Measurements from ENCODE around the gene SMIM28.

SMIM28 gene

DNA sequence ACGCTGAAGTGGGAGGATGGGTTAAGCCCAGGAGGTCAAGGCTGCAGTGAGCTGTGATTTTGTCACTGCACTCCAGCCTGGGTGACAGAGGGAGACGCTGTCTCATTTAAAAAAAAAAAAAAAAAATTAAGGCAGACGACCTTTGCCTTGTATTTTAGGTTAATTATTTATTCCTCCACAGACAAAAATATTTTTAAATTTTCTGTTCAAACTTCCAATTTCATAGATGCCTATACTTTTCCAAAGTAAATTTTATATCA lies 6.3 kb upstream of the SMIM28 start:
- in situ Hi-C loops (cut with HindIII; ENCODE audit: low pct_ligation_motif_present, low pct_unique_long_range_greater_than_20kb, low sequenced_read_pairs) = no loop called here
- DNase-seq = no peak

- DNase-seq = no peak
- in situ Hi-C loops (cut with HindIII; ENCODE audit: low pct_ligation_motif_present, low pct_unique_long_range_greater_than_20kb, low sequenced_read_pairs) = no loop called here
Measured at GRCh38 chr6:138371720-138372119, 6.0 kb upstream of the SMIM28 start.

DNA sequence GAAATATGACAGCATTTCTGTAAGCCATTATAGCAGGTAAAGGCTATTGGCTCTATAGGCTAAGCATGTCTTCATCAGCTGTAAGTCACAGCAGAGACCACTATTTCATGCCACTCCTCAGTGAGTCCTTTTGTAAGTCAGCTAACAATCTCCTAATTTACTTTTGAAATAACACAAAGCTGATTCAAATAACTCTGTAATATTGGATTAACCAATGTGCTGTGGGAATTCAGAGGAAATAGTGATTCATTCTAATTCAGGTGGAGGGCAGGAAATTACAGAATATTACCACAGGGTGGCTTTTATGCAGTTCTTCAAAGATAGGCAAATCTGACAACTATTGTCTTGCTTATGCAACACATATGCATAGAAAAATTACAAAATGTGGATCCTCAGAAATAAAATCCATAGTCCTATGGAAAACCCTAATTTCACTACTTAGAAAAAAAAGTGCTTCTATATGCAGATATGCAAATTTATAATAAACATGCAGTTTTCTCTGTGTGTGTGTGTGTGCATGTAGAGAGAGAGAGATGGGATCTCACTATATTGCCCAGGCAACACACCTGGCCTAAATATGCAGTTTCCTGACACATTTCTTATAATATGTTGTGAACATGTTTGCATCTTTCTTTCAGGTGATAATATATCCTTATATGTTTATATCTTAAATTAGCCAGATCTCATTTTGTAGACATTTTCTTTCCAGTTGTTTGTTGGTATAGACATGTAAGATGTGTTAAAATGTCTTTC lies 4.8 kb upstream of the SMIM28 start:
- DNase-seq = no peak
- in situ Hi-C loops (cut with HindIII; ENCODE audit: low pct_ligation_motif_present, low pct_unique_long_range_greater_than_20kb, low sequenced_read_pairs) = no loop called here

- in situ Hi-C loops (cut with HindIII; ENCODE audit: low pct_ligation_motif_present, low pct_unique_long_range_greater_than_20kb, low sequenced_read_pairs) = no loop called here
- no peak for DNase-seq
Measured at GRCh38 chr6:138374230-138374629, 3.5 kb upstream of the SMIM28 start.

- no peak for DNase-seq
- in situ Hi-C loops (cut with HindIII; ENCODE audit: low pct_ligation_motif_present, low pct_unique_long_range_greater_than_20kb, low sequenced_read_pairs) = no loop called here
Measured at GRCh38 chr6:138374815-138375214, 2.9 kb upstream of the SMIM28 start.

GRCh38 chr6:138377042-138377441 lies 663 bp upstream of the SMIM28 start:
- DNase-seq = no peak
- in situ Hi-C loops (cut with HindIII; ENCODE audit: low pct_ligation_motif_present, low pct_unique_long_range_greater_than_20kb, low sequenced_read_pairs) = no loop called here

GRCh38 chr6:138378463-138378862 lies 758 bp downstream of the SMIM28 start:
- no peak for DNase-seq

GRCh38 chr6:138382498-138383265 lies 5.0 kb downstream of the SMIM28 start:
- in situ Hi-C loops (cut with HindIII; ENCODE audit: low pct_ligation_motif_present, low pct_unique_long_range_greater_than_20kb, low sequenced_read_pairs) = no loop called here

More at GRCh38 chr6:138378463-138378862, 758 bp downstream of the SMIM28 start:
- in situ Hi-C loops (cut with HindIII; ENCODE audit: low pct_ligation_motif_present, low pct_unique_long_range_greater_than_20kb, low sequenced_read_pairs) = no loop called here

DNA sequence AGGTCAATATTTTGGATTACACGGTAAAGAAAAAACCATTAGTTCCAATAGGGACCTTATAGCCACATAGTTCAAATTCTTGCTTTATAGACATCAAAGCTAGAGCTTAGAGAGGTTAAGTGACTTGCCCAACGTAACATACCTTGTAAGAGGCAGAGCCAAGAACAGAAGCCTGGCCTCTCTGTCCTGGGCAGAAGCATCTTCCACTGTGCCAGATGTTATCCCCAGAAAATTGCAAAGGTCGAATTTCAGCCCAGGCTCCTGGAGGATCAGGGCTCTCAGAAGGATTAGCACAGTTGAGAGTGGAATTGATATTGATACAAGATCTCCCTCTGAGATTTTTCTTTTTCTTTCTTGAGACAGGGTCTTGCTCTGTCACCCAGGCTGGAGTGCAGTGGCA lies 6.1 kb downstream of the SMIM28 start:
- in situ Hi-C loops (cut with HindIII; ENCODE audit: low pct_ligation_motif_present, low pct_unique_long_range_greater_than_20kb, low sequenced_read_pairs) = no loop called here
- no peak for DNase-seq

More at GRCh38 chr6:138382498-138383265, 5.0 kb downstream of the SMIM28 start:
- no peak for DNase-seq

DNA sequence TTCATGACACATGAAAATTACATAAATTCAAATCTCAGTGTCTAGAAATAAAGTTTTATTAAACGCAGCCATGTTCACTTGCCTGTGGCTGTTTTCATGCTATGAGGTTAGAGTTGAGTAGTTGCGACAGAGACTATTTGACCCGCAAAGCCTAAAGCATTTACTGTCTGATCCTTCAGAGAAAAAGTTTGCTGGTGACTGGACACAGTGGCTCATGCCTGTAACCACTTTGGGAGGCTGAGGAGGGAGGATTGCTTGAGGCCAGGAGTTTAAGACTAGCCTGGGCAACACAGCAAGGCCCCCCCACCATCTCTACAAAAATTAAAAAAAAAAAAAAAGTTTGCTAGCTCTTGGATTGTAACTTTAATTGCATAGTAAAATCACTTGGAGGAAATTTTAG lies 9.2 kb downstream of the SMIM28 start:
- no peak for DNase-seq
- in situ Hi-C loops (cut with HindIII; ENCODE audit: low pct_ligation_motif_present, low pct_unique_long_range_greater_than_20kb, low sequenced_read_pairs) = no loop called here

GRCh38 chr6:138387577-138388368 lies 10.1 kb downstream of the SMIM28 start:
- in situ Hi-C loops (cut with HindIII; ENCODE audit: low pct_ligation_motif_present, low pct_unique_long_range_greater_than_20kb, low sequenced_read_pairs) = no loop called here
- DNase-seq = no peak

DNA sequence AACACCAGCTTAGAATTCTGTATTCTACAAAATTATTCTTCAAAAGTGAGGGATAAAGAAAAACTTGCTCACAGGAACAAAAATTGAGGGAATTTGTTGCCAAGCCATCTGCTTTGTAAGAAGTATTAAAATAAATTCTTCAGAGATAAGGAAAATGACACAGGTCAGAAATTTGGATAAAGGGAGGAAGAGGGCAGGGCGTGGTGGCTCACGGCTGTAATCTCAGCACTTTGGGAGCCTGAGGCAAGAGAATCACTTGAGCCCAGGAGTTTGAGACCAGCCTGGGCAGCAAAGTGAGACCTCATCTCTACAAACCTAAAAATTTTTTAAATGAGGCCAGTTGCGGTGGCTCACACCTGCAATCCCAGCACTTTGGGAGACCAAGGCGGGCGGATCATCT lies 11.8 kb downstream of the SMIM28 start:
- DNase-seq = no peak
- in situ Hi-C loops (cut with HindIII; ENCODE audit: low pct_ligation_motif_present, low pct_unique_long_range_greater_than_20kb, low sequenced_read_pairs) = no loop called here

DNA sequence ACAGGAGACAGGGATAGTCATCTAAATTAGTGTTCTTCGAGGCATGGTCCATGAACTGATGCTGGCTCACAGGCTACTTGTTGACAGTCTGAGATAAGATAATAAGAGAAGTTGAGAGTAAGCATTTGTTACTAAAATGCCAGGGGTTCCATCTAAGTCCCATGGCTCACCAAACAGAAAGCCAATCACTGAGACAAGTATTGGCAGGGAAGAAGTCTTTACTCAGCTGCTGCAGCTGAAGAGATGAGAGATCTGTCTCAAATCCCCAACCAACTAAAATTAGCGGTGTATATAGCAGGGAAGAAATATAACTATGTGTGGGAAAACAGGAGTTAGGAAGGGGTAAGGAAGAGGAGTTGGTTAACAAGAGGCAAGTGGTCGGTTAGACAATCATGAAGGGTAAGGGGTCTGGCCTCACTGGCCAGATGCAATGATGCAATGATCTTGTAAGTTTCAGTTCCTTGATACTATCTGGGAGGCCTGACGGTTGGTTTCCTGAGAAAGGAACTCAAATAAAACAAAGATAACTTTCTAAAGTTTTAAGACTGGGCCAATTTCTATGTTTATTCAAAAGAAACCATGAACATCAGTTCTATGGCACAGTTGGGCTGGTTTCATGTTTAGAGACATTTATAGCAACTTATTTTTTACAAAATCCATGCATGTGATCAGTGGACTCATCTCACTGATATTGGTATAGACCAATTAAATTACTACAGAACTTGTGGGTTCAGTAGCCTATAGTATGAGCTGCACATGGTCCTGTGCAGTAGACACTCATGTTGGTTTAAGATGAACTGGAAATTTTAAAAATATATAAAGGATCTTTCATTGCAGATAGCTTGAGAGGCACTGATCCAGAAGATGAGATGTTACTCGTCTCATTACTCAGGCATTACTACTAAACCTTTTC lies 16.4 kb downstream of the SMIM28 start:
- no peak for DNase-seq
- in situ Hi-C loops (cut with HindIII; ENCODE audit: low pct_ligation_motif_present, low pct_unique_long_range_greater_than_20kb, low sequenced_read_pairs) = no loop called here

DNA sequence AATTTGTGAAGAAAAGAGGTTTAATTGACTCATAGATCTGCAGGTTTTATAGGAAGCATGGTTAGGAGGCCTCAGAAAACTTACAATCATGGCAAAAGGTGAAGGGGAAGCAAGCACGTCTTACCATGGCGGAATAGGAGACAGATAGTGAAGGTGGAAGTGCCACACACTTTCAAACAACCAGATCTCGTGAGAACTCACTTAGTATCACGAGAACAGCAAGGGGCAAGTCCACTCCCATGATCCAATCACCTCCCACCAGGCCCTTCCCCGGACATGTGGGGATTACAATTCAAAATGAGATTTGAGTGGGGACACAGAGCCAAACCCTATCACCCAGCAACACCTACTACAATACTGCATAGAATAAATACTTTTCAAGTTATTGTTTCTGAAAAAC lies 19.0 kb downstream of the SMIM28 start:
- no peak for DNase-seq

GRCh38 chr6:138397128-138398122 lies 19.7 kb downstream of the SMIM28 start:
- DNase-seq = no peak
- in situ Hi-C loops (cut with HindIII; ENCODE audit: low pct_ligation_motif_present, low pct_unique_long_range_greater_than_20kb, low sequenced_read_pairs) = no loop called here

More for the DNA sequence above, 19.0 kb downstream of the SMIM28 start:
- in situ Hi-C loops (cut with HindIII; ENCODE audit: low pct_ligation_motif_present, low pct_unique_long_range_greater_than_20kb, low sequenced_read_pairs) = no loop called here

DNA sequence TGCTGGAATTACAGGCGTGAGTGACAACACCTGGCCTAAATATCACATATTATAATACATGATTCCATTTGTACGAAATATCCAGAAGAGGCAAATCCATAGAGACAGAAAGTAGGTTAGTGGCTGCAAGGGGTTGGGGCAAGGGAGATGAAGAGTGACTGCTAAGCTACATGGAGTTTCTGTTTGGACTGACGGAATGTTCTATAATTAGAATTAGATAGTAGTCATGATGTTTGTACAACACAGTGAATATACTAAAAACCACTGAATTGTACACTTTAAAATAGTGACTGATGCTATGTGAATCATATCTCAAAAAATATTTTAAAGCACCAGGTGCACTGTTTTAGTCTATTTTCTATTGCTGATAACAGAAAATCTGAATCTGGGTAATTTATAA lies 22.6 kb downstream of the SMIM28 start:
- in situ Hi-C loops (cut with HindIII; ENCODE audit: low pct_ligation_motif_present, low pct_unique_long_range_greater_than_20kb, low sequenced_read_pairs) = no loop called here
- DNase-seq = no peak
